AG04449 (cell line): ENCODE measurements around the gene ZNF284.

Experiments used
- CTCF ChIA-PET: fragments of 350-600 bp; formaldehyde crosslinking; extraction: SDS; loops from one replicate; lab custom pipeline; 2021; ENCODE audit warnings: antibody characterized with exemption; lab: Yijun Ruan, JAX
- POLR2A ChIA-PET: fragments of 400-600, 350-600 bp; formaldehyde crosslinking; extraction: SDS; loops from one replicate; lab custom pipeline; 2020; ENCODE audit warnings: antibody characterized with exemption, inconsistent platforms; lab: Yijun Ruan, JAX
- DNase-seq: peaks from one replicate; pipeline ENCODE4 v3.0.0-alpha.2; 2010; ENCODE audit warnings: low read depth, low spot score
- H3K4me3 ChIP-seq: 2 replicates; pipeline ENCODE4 v1.5.1; 2011; ENCODE audit warnings: low read depth, mild to moderate bottlenecking, control low read depth, low read length
- CTCF ChIP-seq: IDR thresholded peaks from one replicate; pipeline ENCODE4 v1.5.1; 2011; ENCODE audit warnings: mild to moderate bottlenecking, moderate library complexity, low read length, control low read depth, inconsistent platforms; ENCODE audit not compliant: insufficient read depth; ENCODE audit errors: missing control alignments

The ZNF284 gene

GRCh38 chr19:44093931-44094765, 22.2 kb downstream of the ZNF284 start, which contains the start of gene ZNF224:
Gene ZNF224 (plus strand): TSS chr19:44094361. CDS start chr19:44097874, 3,513 bp downstream.
- no peak for DNase-seq
- ChIA-PET CTCF (interaction anchor here (1.2 to 1.3 kb wide), 2 partner anchors 13 to 45 kb away, joined by 3 to 5 read pairs; no protein-coding TSS in a partner anchor), POLR2A (interaction anchor here (1.1 kb wide), 1 partner anchor 159 kb away, joined by 3 read pairs; the partner anchor contains the start of gene ZNF45)
- no peak for TF ChIP-seq CTCF
- peak within 1 kb of the TSS; percentile 84 for H3K4me3 ChIP-seq

- no peak for TF ChIP-seq CTCF
- ChIA-PET POLR2A (no interaction called here), CTCF (interaction anchor here (1.2 kb wide), 2 partner anchors 10 to 13 kb away, joined by 3 to 5 read pairs; no protein-coding TSS in a partner anchor)
- DNase-seq = no peak
- no peak overlapping the region for H3K4me3 ChIP-seq
These were observed 35.8 kb downstream of the ZNF284 start for GRCh38 chr19:44107751-44108150.

GRCh38 chr19:44109458-44109857, 37.5 kb downstream of the ZNF284 start:
- POLR2A ChIA-PET = no interaction called here
- CTCF ChIA-PET = no interaction called here
- no peak for DNase-seq

GRCh38 chr19:44111910-44112463, 40.0 kb downstream of the ZNF284 start:
- peak overlapping the region; percentile 87 for H3K4me3 ChIP-seq
- ChIA-PET POLR2A (no interaction called here), CTCF (no interaction called here)
- peak; percentile 73 for DNase-seq
- no peak for TF ChIP-seq CTCF

More at GRCh38 chr19:44109458-44109857, 37.5 kb downstream of the ZNF284 start:
- no peak for TF ChIP-seq CTCF
- H3K4me3 ChIP-seq = no peak overlapping the region

GRCh38 chr19:44112802-44113137, 40.8 kb downstream of the ZNF284 start:
- ChIA-PET POLR2A (interaction anchor here (0.7 kb wide), 1 partner anchor 100 kb away, joined by 3 read pairs; the partner anchor contains the start of gene ZNF227), CTCF (no interaction called here)
- H3K4me3 ChIP-seq = peak overlapping the region; percentile 87
- no peak for TF ChIP-seq CTCF
- DNase-seq = no peak
